Gastrocnemius medialis (tissue), 4 donors: ENCODE results near the gene MAGI1.

Experiments
- POLR2A ChIP-seq, 2 donors: fragments of 450-650 bp; IDR thresholded peaks; one replicate each; pipeline ENCODE4 v1.6.1; 2017; ENCODE audit warnings: antibody characterized with exemption in 2 of 2, mild to moderate bottlenecking in 2 of 2, moderate library complexity in 2 of 2
- TF ChIP-seq, protein P1 (sequence below), 5 experiments: fragments of 450-650 bp in 3 of 5; fragments of 200-600 bp in 2 of 5; sonication (generic) in 2 of 5; IDR thresholded peaks in 4 of 5; conservative IDR thresholded peaks in 1 of 5; 1 replicate in 4 of 5; 2 replicates in 1 of 5; pipeline ENCODE4 v1.5.1; 2016 to 2019; ENCODE audit warnings: antibody characterized with exemption in 5 of 5, mild to moderate bottlenecking in 3 of 5, moderate library complexity in 3 of 5

DNA sequence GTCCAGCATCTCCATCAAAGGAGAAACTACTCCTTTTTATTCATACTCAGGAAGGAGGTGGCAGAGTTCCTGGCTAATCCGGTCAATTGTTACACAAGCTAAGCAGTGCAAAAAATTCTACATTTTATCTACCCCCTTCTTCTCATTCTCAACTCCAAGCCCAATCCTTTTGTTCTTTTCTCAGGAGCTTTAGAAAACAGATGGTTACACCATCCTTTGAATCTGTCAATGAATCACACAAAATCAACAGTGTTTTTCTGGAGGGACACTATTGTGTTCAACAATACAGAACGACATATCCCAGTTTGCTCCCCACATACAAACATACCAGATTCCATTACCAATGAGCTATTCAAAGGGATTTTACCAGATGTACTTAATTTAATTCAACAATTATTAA, 362.1 kb downstream of the MAGI1 start:
- TF ChIP-seq, protein P1, sequence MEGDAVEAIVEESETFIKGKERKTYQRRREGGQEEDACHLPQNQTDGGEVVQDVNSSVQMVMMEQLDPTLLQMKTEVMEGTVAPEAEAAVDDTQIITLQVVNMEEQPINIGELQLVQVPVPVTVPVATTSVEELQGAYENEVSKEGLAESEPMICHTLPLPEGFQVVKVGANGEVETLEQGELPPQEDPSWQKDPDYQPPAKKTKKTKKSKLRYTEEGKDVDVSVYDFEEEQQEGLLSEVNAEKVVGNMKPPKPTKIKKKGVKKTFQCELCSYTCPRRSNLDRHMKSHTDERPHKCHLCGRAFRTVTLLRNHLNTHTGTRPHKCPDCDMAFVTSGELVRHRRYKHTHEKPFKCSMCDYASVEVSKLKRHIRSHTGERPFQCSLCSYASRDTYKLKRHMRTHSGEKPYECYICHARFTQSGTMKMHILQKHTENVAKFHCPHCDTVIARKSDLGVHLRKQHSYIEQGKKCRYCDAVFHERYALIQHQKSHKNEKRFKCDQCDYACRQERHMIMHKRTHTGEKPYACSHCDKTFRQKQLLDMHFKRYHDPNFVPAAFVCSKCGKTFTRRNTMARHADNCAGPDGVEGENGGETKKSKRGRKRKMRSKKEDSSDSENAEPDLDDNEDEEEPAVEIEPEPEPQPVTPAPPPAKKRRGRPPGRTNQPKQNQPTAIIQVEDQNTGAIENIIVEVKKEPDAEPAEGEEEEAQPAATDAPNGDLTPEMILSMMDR (IDR thresholded peaks at IDR 0.05 in 4 of 5, conservative IDR thresholded peaks at IDR 0.05 in 1 of 5): no peak
- no peak for TF ChIP-seq POLR2A (IDR thresholded peaks at IDR 0.05)
